OCI-LY3 (cell line): Measurements from ENCODE around the gene APBB2.

Source experiments
- CTCF ChIP-seq: fragments of 200-600, 300-600 bp; sonication (generic); IDR thresholded peaks from 2 replicates; pipeline ENCODE4 v1.5.1; 2014; ENCODE audit warnings: antibody characterized with exemption, low read length, low read depth
- EZH2phosphoT487 ChIP-seq: fragments of 200-600 bp; shearing (Covaris generic); IDR thresholded peaks from 2 replicates; pipeline ENCODE4 v1.6.1; 2018; ENCODE audit warnings: antibody characterized with exemption, mixed run types, low read depth

DNA sequence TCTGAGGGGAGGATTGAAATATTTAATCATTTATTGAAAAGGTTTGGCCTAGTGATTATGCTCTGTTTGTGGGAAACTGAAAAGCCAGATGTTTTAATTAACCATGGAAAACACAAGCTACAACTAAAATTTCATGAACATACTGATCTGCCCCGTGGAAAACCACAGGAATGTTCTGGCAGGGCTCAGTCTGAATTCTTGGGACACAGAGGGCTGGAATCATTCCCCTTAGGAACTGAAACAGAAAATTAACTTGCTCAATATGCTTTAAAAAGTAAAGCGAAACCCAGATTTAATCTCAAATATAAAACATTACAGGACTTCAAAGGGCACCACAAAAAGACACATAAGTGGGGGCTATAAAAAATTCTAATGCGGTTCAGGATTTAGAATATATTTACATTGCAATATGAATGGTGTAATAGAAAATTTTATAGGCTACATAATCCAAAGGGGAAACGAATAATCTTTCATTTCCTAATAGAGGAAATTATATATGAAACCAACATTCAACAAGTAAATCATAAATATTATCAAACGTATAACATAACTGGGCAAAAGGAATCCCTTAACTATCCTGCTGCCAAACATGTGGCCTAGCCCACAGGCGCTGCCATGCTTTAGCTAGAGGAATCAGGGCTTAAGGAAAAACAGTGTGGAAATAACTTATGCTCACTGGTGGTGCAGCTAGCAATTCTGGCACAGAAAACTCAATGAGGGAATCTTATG, 70.9 kb downstream of the APBB2 start:
- TF ChIP-seq CTCF (no peak), EZH2phosphoT487 (no peak)
